ENCODE data around the gene ITGB2.
A peak's percentile ranks its signal among the peaks of the same experiment; 100 is the strongest.
"Not testable (repeated sequence)": the region's sequence is repeated elsewhere in the genome, so short reads cannot be mapped to it uniquely, and the experiment has no call there.

The ITGB2 gene

GRCh38 chr21:44930543-44930981 is 9.9 kb upstream of the ITGB2 start:
- Histone ChIP-seq H3K36me3 (replicated peaks in 1 of 2; ENCODE audit: control insufficient read depth in 2 of 2, insufficient read depth in 2 of 2, low read length in 2 of 2) (no peaks in the 10 kb centered on the region), H4K8ac (ENCODE audit: low read depth, low read length) (no peak overlapping the region), H2BK15ac (ENCODE audit: low read length) (no peak overlapping the region), H3K4me3 (ENCODE audit: low read length in 2 of 2) (no peak overlapping the region), H3K18ac (ENCODE audit: low read length) (no peak overlapping the region), H2BK5ac (ENCODE audit: low read length) (no peak overlapping the region), H3K23ac (ENCODE audit: low read depth, low read length, poor library complexity) (peak overlapping the region; percentile 65), H3K9ac (ENCODE audit: low read depth, low read length, poor library complexity) (no peak overlapping the region), H3K14ac (ENCODE audit: low read length) (no peak overlapping the region), H4K91ac (ENCODE audit: low read depth, low read length, poor library complexity) (no peak overlapping the region), H3K4me2 (ENCODE audit: insufficient read depth, low read length, poor library complexity, severe bottlenecking) (no peak overlapping the region), H2BK12ac (ENCODE audit: low read length) (no peak overlapping the region), H2BK120ac (ENCODE audit: low read depth, low read length) (no peak overlapping the region), H3K9me3 (replicated peaks in 1 of 2; ENCODE audit: control insufficient read depth in 2 of 2, insufficient read depth in 1 of 2, low read depth in 1 of 2, low read length in 2 of 2) (peaks cover 0 to 6% of the 10 kb centered on the region in 2 donors), H3K79me1 (ENCODE audit: low read depth, low read length) (no peaks in the 10 kb centered on the region), H2AFZ (ENCODE audit: low read length) (no peak overlapping the region), H3K4me1 (ENCODE audit: control insufficient read depth in 2 of 2, insufficient read depth in 1 of 2, low read depth in 1 of 2, low read length in 2 of 2) (peaks cover 16 to 28% of the 10 kb centered on the region in 2 donors), H3K4ac (ENCODE audit: low read length) (no peak overlapping the region), H2AK5ac (ENCODE audit: low read depth, low read length) (no peak overlapping the region), H3K27me3 (ENCODE audit: control insufficient read depth in 3 of 3, insufficient read depth in 3 of 3, low read depth in 1 of 3, low read length in 3 of 3) (peaks cover 40 to 82% (median 61%) of the 10 kb centered on the region in 3 experiments), H3K27ac (replicated peaks; ENCODE audit: low read length) (no peak overlapping the region)
- WGBS, 2 donors (ENCODE audit: extremely low coverage in 2 of 2, insufficient read length in 2 of 2, insufficient replicate concordance in 1 of 2): no CpG with 5 or more reads among the region's 12 CpGs
- no peak for DNase-seq (ENCODE audit: low spot score)

GRCh38 chr21:44929799-44930542 is 9.3 kb upstream of the ITGB2 start:
- H3K27me3 ChIP-seq (ENCODE audit: control insufficient read depth in 3 of 3, insufficient read depth in 3 of 3, low read depth in 1 of 3, low read length in 3 of 3): peaks cover 40 to 87% (median 62%) of the 10 kb centered on the region in 3 experiments

GRCh38 chr21:44929242-44929798 is 8.6 kb upstream of the ITGB2 start:
- DNase-seq (ENCODE audit: low spot score): no peak
- no peak overlapping the region for H3K23ac ChIP-seq (ENCODE audit: low read depth, low read length, poor library complexity)
- no peak overlapping the region for H3K4me2 ChIP-seq (ENCODE audit: insufficient read depth, low read length, poor library complexity, severe bottlenecking)
- H3K27me3 ChIP-seq (ENCODE audit: control insufficient read depth in 3 of 3, insufficient read depth in 3 of 3, low read depth in 1 of 3, low read length in 3 of 3): peaks cover 43 to 93% (median 69%) of the 10 kb centered on the region in 3 experiments
- no peaks in the 10 kb centered on the region for H3K79me1 ChIP-seq (ENCODE audit: low read depth, low read length)
- no peak overlapping the region for H3K4me3 ChIP-seq (ENCODE audit: low read length in 2 of 2)
- H2BK15ac ChIP-seq (ENCODE audit: low read length): no peak overlapping the region
- H3K14ac ChIP-seq (ENCODE audit: low read length): no peak overlapping the region
- H3K4ac ChIP-seq (ENCODE audit: low read length): no peak overlapping the region
- H2BK5ac ChIP-seq (ENCODE audit: low read length): no peak overlapping the region
- no peak overlapping the region for H2BK12ac ChIP-seq (ENCODE audit: low read length)
- H3K9me3 ChIP-seq (replicated peaks in 1 of 2; ENCODE audit: control insufficient read depth in 2 of 2, insufficient read depth in 1 of 2, low read depth in 1 of 2, low read length in 2 of 2): peaks cover 0 to 9% of the 10 kb centered on the region in 2 donors
- H3K36me3 ChIP-seq (replicated peaks in 1 of 2; ENCODE audit: control insufficient read depth in 2 of 2, insufficient read depth in 2 of 2, low read length in 2 of 2): no peaks in the 10 kb centered on the region
- H2BK120ac ChIP-seq (ENCODE audit: low read depth, low read length): no peak overlapping the region
- no peak overlapping the region for H4K91ac ChIP-seq (ENCODE audit: low read depth, low read length, poor library complexity)
- no peak overlapping the region for H2AFZ ChIP-seq (ENCODE audit: low read length)
- H3K4me1 ChIP-seq (ENCODE audit: control insufficient read depth in 2 of 2, insufficient read depth in 1 of 2, low read depth in 1 of 2, low read length in 2 of 2): peaks cover 16 to 28% of the 10 kb centered on the region in 2 donors
- H3K27ac ChIP-seq (replicated peaks; ENCODE audit: low read length): no peak overlapping the region
- H4K8ac ChIP-seq (ENCODE audit: low read depth, low read length): no peak overlapping the region
- no peak overlapping the region for H3K18ac ChIP-seq (ENCODE audit: low read length)
- H2AK5ac ChIP-seq (ENCODE audit: low read depth, low read length): no peak overlapping the region
- WGBS, 2 donors (ENCODE audit: extremely low coverage in 2 of 2, insufficient read length in 2 of 2, insufficient replicate concordance in 1 of 2): no CpG with 5 or more reads among the region's 6 CpGs
- H3K9ac ChIP-seq (ENCODE audit: low read depth, low read length, poor library complexity): no peak overlapping the region

More at GRCh38 chr21:44929799-44930542, 9.3 kb upstream of the ITGB2 start:
- H3K9ac ChIP-seq (ENCODE audit: low read depth, low read length, poor library complexity): no peak overlapping the region
- DNase-seq (ENCODE audit: low spot score): no peak
- H2BK5ac ChIP-seq (ENCODE audit: low read length): no peak overlapping the region
- H3K18ac ChIP-seq (ENCODE audit: low read length): no peak overlapping the region
- H2BK120ac ChIP-seq (ENCODE audit: low read depth, low read length): no peak overlapping the region
- H3K4me3 ChIP-seq (ENCODE audit: low read length in 2 of 2): no peak overlapping the region
- H2BK15ac ChIP-seq (ENCODE audit: low read length): no peak overlapping the region
- H3K79me1 ChIP-seq (ENCODE audit: low read depth, low read length): no peaks in the 10 kb centered on the region
- WGBS, 2 donors (ENCODE audit: extremely low coverage in 2 of 2, insufficient read length in 2 of 2, insufficient replicate concordance in 1 of 2): no CpG with 5 or more reads among the region's 9 CpGs
- no peak overlapping the region for H4K8ac ChIP-seq (ENCODE audit: low read depth, low read length)
- no peak overlapping the region for H3K4ac ChIP-seq (ENCODE audit: low read length)
- H2AK5ac ChIP-seq (ENCODE audit: low read depth, low read length): peak overlapping the region; percentile 28
- no peak overlapping the region for H4K91ac ChIP-seq (ENCODE audit: low read depth, low read length, poor library complexity)
- H3K4me2 ChIP-seq (ENCODE audit: insufficient read depth, low read length, poor library complexity, severe bottlenecking): no peak overlapping the region
- no peak overlapping the region for H2AFZ ChIP-seq (ENCODE audit: low read length)
- H3K14ac ChIP-seq (ENCODE audit: low read length): no peak overlapping the region
- no peaks in the 10 kb centered on the region for H3K36me3 ChIP-seq (replicated peaks in 1 of 2; ENCODE audit: control insufficient read depth in 2 of 2, insufficient read depth in 2 of 2, low read length in 2 of 2)
- H3K4me1 ChIP-seq (ENCODE audit: control insufficient read depth in 2 of 2, insufficient read depth in 1 of 2, low read depth in 1 of 2, low read length in 2 of 2): peaks cover 16 to 28% of the 10 kb centered on the region in 2 donors
- peak overlapping the region; percentile 65 for H3K23ac ChIP-seq (ENCODE audit: low read depth, low read length, poor library complexity)
- peaks cover 0 to 6% of the 10 kb centered on the region in 2 donors for H3K9me3 ChIP-seq (replicated peaks in 1 of 2; ENCODE audit: control insufficient read depth in 2 of 2, insufficient read depth in 1 of 2, low read depth in 1 of 2, low read length in 2 of 2)
- no peak overlapping the region for H3K27ac ChIP-seq (replicated peaks; ENCODE audit: low read length)
- H2BK12ac ChIP-seq (ENCODE audit: low read length): no peak overlapping the region

- H3K27me3 ChIP-seq (ENCODE audit: control insufficient read depth in 3 of 3, insufficient read depth in 3 of 3, low read depth in 1 of 3, low read length in 3 of 3): peaks cover 45 to 93% (median 70%) of the 10 kb centered on the region in 3 experiments
- no CpG with 5 or more reads among the region's 16 CpGs for WGBS, 2 donors (ENCODE audit: extremely low coverage in 2 of 2, insufficient read length in 2 of 2, insufficient replicate concordance in 1 of 2)
- not testable (repeated sequence) for H3K4me2 ChIP-seq (ENCODE audit: insufficient read depth, low read length, poor library complexity, severe bottlenecking)
Observed at GRCh38 chr21:44928500-44929241, 8.0 kb upstream of the ITGB2 start.

More at GRCh38 chr21:44928500-44929241, 8.0 kb upstream of the ITGB2 start:
- not testable (repeated sequence) for H3K36me3 ChIP-seq (replicated peaks in 1 of 2; ENCODE audit: control insufficient read depth in 2 of 2, insufficient read depth in 2 of 2, low read length in 2 of 2); H3K14ac ChIP-seq (ENCODE audit: low read length); H2BK120ac ChIP-seq (ENCODE audit: low read depth, low read length); H3K4me3 ChIP-seq (ENCODE audit: low read length in 2 of 2); H4K91ac ChIP-seq (ENCODE audit: low read depth, low read length, poor library complexity); H3K18ac ChIP-seq (ENCODE audit: low read length); H4K8ac ChIP-seq (ENCODE audit: low read depth, low read length); H3K4ac ChIP-seq (ENCODE audit: low read length); H2AFZ ChIP-seq (ENCODE audit: low read length); H3K9me3 ChIP-seq (replicated peaks in 1 of 2; ENCODE audit: control insufficient read depth in 2 of 2, insufficient read depth in 1 of 2, low read depth in 1 of 2, low read length in 2 of 2); H3K27ac ChIP-seq (replicated peaks; ENCODE audit: low read length); H3K9ac ChIP-seq (ENCODE audit: low read depth, low read length, poor library complexity); H3K23ac ChIP-seq (ENCODE audit: low read depth, low read length, poor library complexity); H3K79me1 ChIP-seq (ENCODE audit: low read depth, low read length); DNase-seq (ENCODE audit: low spot score)
- H2BK12ac ChIP-seq (ENCODE audit: low read length): peak overlapping the region; percentile 46
- H3K4me1 ChIP-seq (ENCODE audit: control insufficient read depth in 2 of 2, insufficient read depth in 1 of 2, low read depth in 1 of 2, low read length in 2 of 2): peaks cover 16 to 28% of the 10 kb centered on the region in 2 donors
- H2BK15ac ChIP-seq (ENCODE audit: low read length): peak overlapping the region; percentile 83
- H2BK5ac ChIP-seq (ENCODE audit: low read length): peak overlapping the region; percentile 75
- H2AK5ac ChIP-seq (ENCODE audit: low read depth, low read length): peak overlapping the region; percentile 86
